K562 (cell line): Measurements from ENCODE around the gene SPATS2.

Source experiments
- CREB1 ChIP-seq, 2 experiments: sonication (generic) in 1 of 2; formaldehyde crosslinking in 1 of 2; IDR thresholded peaks; 2 replicates each; pipeline versions ENCODE4 v1.6.1 to v1.8.0; 2012 to 2022; ENCODE audit warnings: inconsistent platforms in 1 of 2, mild to moderate bottlenecking in 1 of 2, missing genetic modification reagents in 1 of 2, moderate library complexity in 1 of 2
- ELF4 ChIP-seq: fragments of 450-650 bp; formaldehyde crosslinking; IDR thresholded peaks from 2 replicates; pipeline ENCODE4 v1.4.0; 2022; ENCODE audit warnings: missing genetic modification characterization
- EZH2 ChIP-seq: IDR thresholded peaks from 2 replicates; pipeline ENCODE4 v1.6.1; 2012; ENCODE audit warnings: low read depth, mild to moderate bottlenecking, inconsistent platforms, low read length, borderline replicate concordance
- FOXP1 ChIP-seq: sonication (generic); formaldehyde crosslinking; IDR thresholded peaks from 2 replicates; pipeline ENCODE4 v1.8.0; 2022; ENCODE audit warnings: mild to moderate bottlenecking, missing genetic modification reagents
- GATA2 ChIP-seq: sonication (generic); formaldehyde crosslinking; IDR thresholded peaks from 2 replicates; pipeline ENCODE4 v1.4.0; 2020; ENCODE audit warnings: mild to moderate bottlenecking, missing genetic modification reagents
- MEF2A ChIP-seq: IDR thresholded peaks from 2 replicates; pipeline ENCODE4 v1.6.1; 2011; ENCODE audit warnings: low read depth, mild to moderate bottlenecking, low read length, moderate library complexity; ENCODE audit not compliant: control insufficient read depth
- ZEB2 ChIP-seq: fragments of 450-650 bp; IDR thresholded peaks from 2 replicates; pipeline ENCODE4 v1.6.1; 2016
- ZZZ3 ChIP-seq: fragments of 450-650 bp; IDR thresholded peaks from 2 replicates; pipeline ENCODE4 v1.6.1; 2016; ENCODE audit warnings: antibody characterized with exemption, mild to moderate bottlenecking, moderate library complexity

- TF ChIP-seq ZZZ3 (no peak), GATA2 (no peak), FOXP1 (CRISPR knock-in tag) (no peak), CREB1 (IDR thresholded peaks at IDR 0.05) (no peak), CREB1 (CRISPR knock-in tag; IDR thresholded peaks at IDR 0.05) (no peak), ZEB2 (no peak), ELF4 (CRISPR knock-in tag) (no peak), MEF2A (no peak), EZH2 (no peak)
Measured at GRCh38 chr12:49564686-49565405, 197.6 kb downstream of the SPATS2 start.
